H1 (cell line): ENCODE data around the gene C12orf56. TPM values are rescaled to one million over a fixed set of nuclear protein-coding genes. Genes with fewer than 3 reads are reported as not detected.

Experiments
- CTCF ChIA-PET: fragments of 300-600 bp; sonication (Branson Sonifier 250); formaldehyde crosslinking; loops from one replicate; lab custom pipeline; 2021; ENCODE audit not compliant: partially characterized antibody; lab: Charles Lee
- POLR2A ChIA-PET: fragments of 300-600 bp; sonication (Branson Sonifier 250); formaldehyde crosslinking; loops from one replicate; lab custom pipeline; 2021; ENCODE audit warnings: inconsistent platforms; ENCODE audit not compliant: partially characterized antibody; lab: Charles Lee
- DNase-seq, 2 experiments: peaks; one replicate each; pipeline versions ENCODE4 v3.0.0 to v3.0.0-alpha.2; 2010 to 2022; ENCODE audit warnings: low spot score in 2 of 2, low read depth in 1 of 2, mixed read lengths in 1 of 2
- FAIRE-seq: peaks from 2 replicates; lab custom pipeline; 2011; peaks lifted over from hg19 to GRCh38; lab: Jason Lieb, UNC
- H2AFZ ChIP-seq: 2 replicates; pipeline ENCODE4 v1.8.1; 2012; ENCODE audit warnings: low read length, inconsistent platforms
- H2AK5ac ChIP-seq: 2 replicates; pipeline ENCODE4 v1.6.1; 2013; ENCODE audit warnings: low read depth, low read length
- H2BK120ac ChIP-seq: replicated peaks from 2 replicates; pipeline ENCODE3; 2013; ENCODE audit warnings: low read depth, low read length, inconsistent platforms
- H2BK12ac ChIP-seq: 2 replicates; pipeline ENCODE4 v1.6.1; 2013; ENCODE audit warnings: low read depth, low read length
- H2BK15ac ChIP-seq: 2 replicates; pipeline ENCODE4 v1.6.1; 2013; ENCODE audit warnings: low read length
- H2BK20ac ChIP-seq: 2 replicates; pipeline ENCODE4 v1.6.1; 2013; ENCODE audit warnings: low read length
- H2BK5ac ChIP-seq: 2 replicates; pipeline ENCODE4 v1.6.1; 2013; ENCODE audit warnings: low read depth, low read length
- H3K14ac ChIP-seq: 2 replicates; pipeline ENCODE4 v1.6.1; 2013; ENCODE audit warnings: inconsistent platforms; ENCODE audit not compliant: insufficient read length
- H3K18ac ChIP-seq: 2 replicates; pipeline ENCODE4 v1.6.1; 2013; ENCODE audit warnings: low read length; ENCODE audit errors: extremely low read depth
- H3K23ac ChIP-seq: 2 replicates; pipeline ENCODE4 v1.6.1; 2013; ENCODE audit warnings: inconsistent platforms; ENCODE audit not compliant: insufficient read length
- H3K23me2 ChIP-seq: 2 replicates; pipeline ENCODE4 v1.6.1; 2013; ENCODE audit warnings: low read depth, low read length
- H3K27ac ChIP-seq: 2 replicates; pipeline ENCODE4 v1.6.1; 2011; ENCODE audit warnings: low read depth, low read length, inconsistent platforms
- H3K27me3 ChIP-seq, 4 experiments: replicated peaks in 1 of 4; 1 replicate in 1 of 4; 2 replicates in 3 of 4; pipeline versions ENCODE4 v1.6.1 to v1.8.1; 2011 to 2013; ENCODE audit warnings: low read length in 3 of 4, mild to moderate bottlenecking in 3 of 4, inconsistent platforms in 2 of 4, mixed read lengths in 2 of 4, moderate library complexity in 1 of 4; ENCODE audit not compliant: control insufficient read depth in 3 of 4, insufficient read depth in 3 of 4; ENCODE audit errors: extremely low read depth in 1 of 4
- H3K36me3 ChIP-seq, 4 experiments: 2 replicates each; pipeline versions ENCODE4 v1.6.1 to v1.8.1; 2011 to 2013; ENCODE audit warnings: mild to moderate bottlenecking in 4 of 4, low read length in 3 of 4, moderate library complexity in 2 of 4, control low read depth in 1 of 4, inconsistent platforms in 1 of 4; ENCODE audit not compliant: insufficient read depth in 4 of 4, control insufficient read depth in 2 of 4
- H3K4ac ChIP-seq: replicated peaks from 2 replicates; pipeline ENCODE3; 2013; ENCODE audit warnings: low read length, low read depth, mixed read lengths, inconsistent platforms; ENCODE audit not compliant: insufficient read length
- H3K4me1 ChIP-seq, 4 experiments: replicated peaks in 1 of 4; 1 replicate in 1 of 4; 2 replicates in 3 of 4; pipeline versions ENCODE4 v1.6.1 to v1.8.1; 2011 to 2013; ENCODE audit warnings: low read length in 3 of 4, inconsistent platforms in 2 of 4, mixed read lengths in 1 of 4; ENCODE audit not compliant: insufficient read depth in 4 of 4, control insufficient read depth in 3 of 4
- H3K4me2 ChIP-seq, 2 experiments: 2 replicates each; pipeline versions ENCODE4 v1.6.1 to v1.8.1; 2011 to 2013; ENCODE audit warnings: low read depth in 2 of 2, low read length in 2 of 2, control low read depth in 1 of 2, inconsistent platforms in 1 of 2, mild to moderate bottlenecking in 1 of 2; ENCODE audit not compliant: insufficient read depth in 1 of 2
- H3K4me3 ChIP-seq, 4 experiments: fragments of 200-600, 300-600 bp in 1 of 4; sonication (generic), shearing (Covaris generic), sonication (Bioruptor Twin) in 1 of 4; 2 replicates each; pipeline versions ENCODE4 v1.5.1 to v1.8.1; 2011 to 2016; ENCODE audit warnings: low read length in 4 of 4, low read depth in 3 of 4, control low read depth in 2 of 4, inconsistent platforms in 2 of 4, mild to moderate bottlenecking in 2 of 4, mixed read lengths in 1 of 4, moderate library complexity in 1 of 4; ENCODE audit not compliant: insufficient read depth in 2 of 4; ENCODE audit errors: extremely low read depth in 1 of 4
- H3K56ac ChIP-seq: replicated peaks from 2 replicates; pipeline ENCODE3; 2013; ENCODE audit warnings: low read depth, mild to moderate bottlenecking, mixed read lengths, low read length, inconsistent platforms; ENCODE audit not compliant: insufficient read length
- H3K79me1 ChIP-seq: 2 replicates; pipeline ENCODE4 v1.6.1; 2013; ENCODE audit warnings: low read depth, low read length, control low read depth
- H3K79me2 ChIP-seq, 2 experiments: 2 replicates each; pipeline versions ENCODE4 v1.6.1 to v1.8.1; 2012 to 2013; ENCODE audit warnings: low read length in 2 of 2, mild to moderate bottlenecking in 2 of 2, inconsistent platforms in 1 of 2; ENCODE audit not compliant: insufficient read depth in 2 of 2, control insufficient read depth in 1 of 2
- H3K9ac ChIP-seq, 4 experiments: replicated peaks in 1 of 4; 1 replicate in 1 of 4; 2 replicates in 3 of 4; pipeline versions ENCODE4 v1.6.1 to v1.8.1; 2011 to 2013; ENCODE audit warnings: low read depth in 3 of 4, low read length in 3 of 4, control low read depth in 2 of 4, mild to moderate bottlenecking in 2 of 4, moderate library complexity in 2 of 4, inconsistent platforms in 1 of 4; ENCODE audit errors: extremely low read depth in 1 of 4
- H3K9me3 ChIP-seq, 2 experiments: 2 replicates each; pipeline versions ENCODE4 v1.6.1 to v1.8.1; 2012 to 2013; ENCODE audit warnings: mild to moderate bottlenecking in 2 of 2, moderate library complexity in 2 of 2, control low read depth in 1 of 2, inconsistent platforms in 1 of 2, low read depth in 1 of 2, low read length in 1 of 2, mixed read lengths in 1 of 2; ENCODE audit not compliant: insufficient read depth in 2 of 2
- H4K20me1 ChIP-seq, 2 experiments: replicated peaks in 1 of 2; 2 replicates each; pipeline versions ENCODE3 to v1.8.1; 2011 to 2013; ENCODE audit warnings: inconsistent platforms in 2 of 2, low read length in 2 of 2, mild to moderate bottlenecking in 1 of 2; ENCODE audit not compliant: insufficient read depth in 2 of 2, control insufficient read depth in 1 of 2
- H4K5ac ChIP-seq: 2 replicates; pipeline ENCODE4 v1.6.1; 2013; ENCODE audit warnings: low read length, low read depth, mixed read lengths, inconsistent platforms; ENCODE audit not compliant: insufficient read length
- H4K8ac ChIP-seq: 2 replicates; pipeline ENCODE4 v1.8.0; 2013; ENCODE audit warnings: mild to moderate bottlenecking, moderate library complexity, low read length, inconsistent platforms; ENCODE audit not compliant: insufficient read depth; ENCODE audit errors: extremely low read depth
- H4K91ac ChIP-seq: replicated peaks from 2 replicates; pipeline ENCODE3; 2013; ENCODE audit warnings: low read length, mixed read lengths, inconsistent platforms; ENCODE audit not compliant: insufficient read length
- ATF3 ChIP-seq: IDR thresholded peaks from 2 replicates; pipeline ENCODE4 v1.6.1; 2011; ENCODE audit warnings: low read depth, mild to moderate bottlenecking, low read length; ENCODE audit not compliant: insufficient read depth
- CEBPB ChIP-seq: IDR thresholded peaks from 2 replicates; pipeline ENCODE4 v1.6.1; 2012; ENCODE audit warnings: low read depth, low read length
- EGR1 ChIP-seq: IDR thresholded peaks from 2 replicates; pipeline ENCODE4 v1.6.1; 2011; ENCODE audit warnings: low read depth, low read length, borderline replicate concordance
- SRF ChIP-seq: IDR thresholded peaks from 2 replicates; pipeline ENCODE4 v1.6.1; 2011; ENCODE audit warnings: mild to moderate bottlenecking, low read depth, low read length, moderate library complexity
- WGBS, 2 experiments: shearing (Covaris generic) in 1 of 2; methylation state at CpG; one replicate each; pipeline versions ENCODE4 v1.1.6 to v1.1.7; 2013 to 2015; ENCODE audit warnings: low lambda C conversion rate in 2 of 2, mixed read lengths in 2 of 2, inconsistent platforms in 1 of 2, low coverage in 1 of 2, missing lambda C conversion rate in 1 of 2; ENCODE audit not compliant: insufficient replicate concordance in 2 of 2, insufficient coverage in 1 of 2, insufficient read length in 1 of 2; ENCODE audit errors: extremely low coverage in 1 of 2, missing lambda C conversion rate in 1 of 2; 5-methylcytosine and 5-hydroxymethylcytosine counted together
- polyA plus RNA-seq, 7 experiments: library from polyadenylated mRNA; depleted of rRNA in 3 of 7; stranded (reverse) in 5 of 7; unstranded in 2 of 7; fragments of >200 nt in 5 of 7; fragments of 200-250 nt in 2 of 7; gene quantifications; 1 replicate in 5 of 7; 2 replicates in 1 of 7; 4 replicates in 1 of 7; pipeline versions ENCODE4 v1.2.1 to v1.2.3, GENCODE V29; 2011 to 2013; ENCODE audit warnings: missing spikeins in 2 of 7, mixed read lengths in 2 of 7
- total RNA-seq: library from RNA; stranded (reverse); fragmentation: NEBNext Ultra II Directional; extraction: Animal tissue kit (Norgen Biotek cat#: 25700); gene quantifications from 2 replicates; pipeline ENCODE4 v1.2.1, GENCODE V29; 2021

C12orf56 gene
- total and polyA plus RNA-seq, 2 of the 8 experiments (the other 6 are each of a cell fraction or from before 2014, with no cell fraction given): 1.1 to 2.9 TPM

- Histone ChIP-seq H4K8ac (no peak overlapping the region), H2BK15ac (no peak overlapping the region), H4K5ac (no peak overlapping the region), H2AFZ (no peak overlapping the region), H3K79me1 (no peaks in the 10 kb centered on the region), H3K9me3 (no peaks in the 10 kb centered on the region), H3K23me2 (no peaks in the 10 kb centered on the region), H2BK20ac (no peak overlapping the region), H3K9ac (no peak overlapping the region), H3K23ac (no peak overlapping the region), H3K27ac (no peak overlapping the region), H3K56ac (no peak overlapping the region), H2BK12ac (no peak overlapping the region), H3K18ac (no peak overlapping the region), H3K79me2 (no peaks in the 10 kb centered on the region), H3K14ac (no peak overlapping the region), H2AK5ac (no peak overlapping the region), H3K4ac (no peak overlapping the region), H3K4me3 (no peak overlapping the region), H4K91ac (no peak overlapping the region), H4K20me1 (no peaks in the 10 kb centered on the region), H3K4me2 (no peak overlapping the region), H3K36me3 (no peaks in the 10 kb centered on the region), H2BK5ac (no peak overlapping the region), H3K4me1 (no peaks in the 10 kb centered on the region), H3K27me3 (no peaks in the 10 kb centered on the region), H2BK120ac (no peak overlapping the region)
- CTCF ChIA-PET: interaction anchor here (0.7 to 1.2 kb wide), 2 partner anchors 11 to 380 kb away, joined by 3 to 5 read pairs; no protein-coding TSS in a partner anchor
- DNase-seq (no peak), FAIRE-seq (no peak)
- TF ChIP-seq SRF: no peak
- no peak for TF ChIP-seq ATF3
- TF ChIP-seq EGR1: no peak
- TF ChIP-seq CEBPB: no peak
- 92% methylated on average over 4 of the region's 4 CpGs; no CpG with 5 or more reads in 1 of the 2 experiments for WGBS, 2 experiments
- POLR2A ChIA-PET: interaction anchor here (0.6 kb wide), 1 partner anchor 67 kb away, joined by 3 read pairs; no protein-coding TSS in a partner anchor
Observed at GRCh38 chr12:64335886-64336466, 54.6 kb downstream of the C12orf56 start.
